Stimulated activated CD4-positive, alpha-beta T cell treated with anti-CD3 and anti-CD28 coated beads, Interleukin-15, amount 100 ng/mL, for 48 hours (primary cell): ENCODE measurements around the gene ZNF385A.
"Not testable (repeated sequence)": the region's sequence is repeated elsewhere in the genome, so short reads cannot be mapped to it uniquely, and the experiment has no call there.

Experiments
- DNase-seq, 2 donors: peaks; one replicate each; pipeline ENCODE4 v3.0.0-alpha.2; 2020; ENCODE audit warnings: low read depth in 2 of 2

Gene ZNF385A

DNA sequence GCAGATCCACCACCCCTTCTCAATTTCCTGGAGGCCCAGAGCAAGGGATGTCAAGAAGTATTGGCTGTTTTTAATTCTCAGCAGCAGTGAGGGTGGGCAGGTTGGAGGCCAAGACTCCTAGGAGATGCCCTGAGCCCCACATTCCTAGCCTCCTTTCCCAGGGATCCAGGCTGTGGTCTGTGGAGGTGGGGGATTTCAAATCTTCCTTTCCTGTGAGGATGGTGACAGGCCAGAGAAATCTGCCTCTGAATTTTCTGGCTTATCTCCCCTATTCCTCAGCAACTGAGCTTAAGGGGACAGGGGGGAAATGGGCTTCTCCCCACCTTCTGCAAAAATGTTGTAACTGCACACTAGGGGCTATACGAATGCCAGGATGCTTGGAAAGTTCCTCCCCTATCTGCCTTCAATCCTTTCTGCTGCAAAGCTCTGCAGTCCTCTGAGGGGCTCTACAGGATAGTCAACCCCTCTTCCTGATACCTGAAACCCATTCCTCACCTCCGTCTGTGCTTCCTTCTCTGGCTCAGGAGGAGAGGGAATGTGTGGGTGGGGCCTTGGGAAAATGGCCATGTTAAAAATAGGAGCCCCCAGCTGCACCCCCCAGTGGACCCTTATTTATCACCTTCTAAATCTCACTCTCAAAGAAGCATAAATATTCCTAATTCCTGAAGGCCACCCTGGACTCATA, 26.9 kb downstream of the ZNF385A start:
- DNase-seq: no peak

DNA sequence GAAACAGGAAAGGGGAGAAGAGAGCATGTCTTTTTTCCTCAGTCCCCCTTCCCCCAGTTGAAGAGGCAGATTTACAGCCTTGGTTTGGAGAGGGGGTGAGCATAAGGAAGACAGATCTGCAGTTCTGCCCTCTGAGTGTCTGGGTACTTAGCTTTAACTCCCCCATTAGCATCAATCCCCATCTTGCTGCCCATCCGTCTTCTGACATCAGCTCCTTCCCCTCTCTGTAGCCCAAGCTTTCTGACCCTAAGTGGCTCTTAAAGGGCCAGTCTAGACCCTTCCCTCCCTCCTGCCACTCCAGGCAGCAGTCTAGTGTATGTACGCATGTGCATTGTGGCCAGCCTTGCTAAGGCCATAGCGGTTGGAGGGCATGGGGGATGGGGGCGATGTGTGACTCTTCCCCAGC, 27.6 kb downstream of the ZNF385A start:
- no peak for DNase-seq

DNA sequence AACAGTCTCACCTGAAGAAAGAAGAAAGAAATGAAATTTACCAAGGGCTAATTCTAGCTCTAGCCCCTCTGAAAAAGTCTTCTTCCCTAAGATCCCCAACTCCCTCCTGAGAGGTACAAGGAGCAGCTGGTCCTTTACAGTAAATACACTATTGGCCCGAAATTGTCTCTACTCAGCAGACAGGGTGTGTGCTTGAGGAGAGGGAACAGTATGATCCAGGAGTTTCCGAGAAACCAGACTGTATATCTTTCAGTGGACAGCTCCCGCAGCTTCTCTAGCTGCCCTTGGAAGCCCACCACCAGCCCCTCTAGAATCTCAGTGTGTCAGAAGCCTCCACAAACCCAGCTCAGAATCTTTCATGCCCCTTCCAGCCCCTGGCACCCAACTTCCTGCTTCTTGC, 28.3 kb downstream of the ZNF385A start:
- no peak for DNase-seq

DNA sequence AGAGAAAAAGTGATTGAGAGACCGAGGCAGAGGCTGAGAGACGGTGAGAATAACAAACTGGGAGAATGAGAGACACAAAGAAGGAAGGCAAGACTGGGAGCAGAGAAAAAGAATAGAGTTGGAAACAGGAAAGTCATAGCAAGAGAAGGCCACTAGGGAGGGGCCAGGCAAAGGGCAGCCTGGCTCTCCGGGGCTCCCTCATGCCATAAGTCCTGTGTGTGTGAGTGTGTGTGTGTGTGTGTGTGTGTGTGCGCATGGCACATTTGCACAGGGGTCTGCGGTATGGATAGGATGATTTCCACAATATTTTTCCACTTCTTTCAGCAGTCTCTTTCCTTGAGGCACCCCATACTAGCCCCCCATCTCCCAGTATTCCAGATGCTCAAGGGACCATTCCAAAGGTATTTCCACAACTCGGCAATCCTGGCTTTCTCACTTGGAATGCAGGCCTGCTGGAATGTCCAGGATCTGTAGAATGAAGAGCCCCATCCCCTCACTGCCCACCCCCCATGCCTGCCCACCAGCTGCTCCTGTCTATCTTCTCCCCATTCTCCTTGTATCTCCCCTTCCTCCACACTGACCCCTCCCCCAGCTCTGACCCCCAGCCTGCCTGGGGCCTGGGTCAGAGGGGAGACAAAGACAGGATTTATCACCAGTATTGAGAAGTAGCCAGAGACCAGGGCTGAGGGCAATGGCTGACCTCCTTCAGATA, 29.3 kb downstream of the ZNF385A start:
- no peak for DNase-seq

DNA sequence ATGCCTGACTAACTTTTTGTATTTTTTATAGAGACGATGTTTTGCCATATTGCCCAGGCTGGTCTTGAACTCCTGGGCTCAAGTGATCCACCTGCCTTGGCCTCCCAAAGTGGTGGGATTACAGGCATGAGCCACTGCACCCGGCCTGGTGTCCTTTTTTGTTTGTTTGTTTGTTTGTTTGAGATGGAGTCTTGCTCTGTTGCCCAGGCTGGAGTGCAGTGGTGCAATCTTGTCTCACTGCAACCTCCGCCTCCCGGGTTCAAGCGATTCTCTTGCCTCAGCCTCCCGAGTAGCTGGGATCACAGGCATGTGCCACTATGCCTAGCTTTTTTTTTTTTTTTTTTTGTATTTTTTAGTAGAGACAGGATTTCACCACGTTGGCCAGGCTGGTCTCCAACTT, 30.3 kb downstream of the ZNF385A start:
- DNase-seq: not testable (repeated sequence)

DNA sequence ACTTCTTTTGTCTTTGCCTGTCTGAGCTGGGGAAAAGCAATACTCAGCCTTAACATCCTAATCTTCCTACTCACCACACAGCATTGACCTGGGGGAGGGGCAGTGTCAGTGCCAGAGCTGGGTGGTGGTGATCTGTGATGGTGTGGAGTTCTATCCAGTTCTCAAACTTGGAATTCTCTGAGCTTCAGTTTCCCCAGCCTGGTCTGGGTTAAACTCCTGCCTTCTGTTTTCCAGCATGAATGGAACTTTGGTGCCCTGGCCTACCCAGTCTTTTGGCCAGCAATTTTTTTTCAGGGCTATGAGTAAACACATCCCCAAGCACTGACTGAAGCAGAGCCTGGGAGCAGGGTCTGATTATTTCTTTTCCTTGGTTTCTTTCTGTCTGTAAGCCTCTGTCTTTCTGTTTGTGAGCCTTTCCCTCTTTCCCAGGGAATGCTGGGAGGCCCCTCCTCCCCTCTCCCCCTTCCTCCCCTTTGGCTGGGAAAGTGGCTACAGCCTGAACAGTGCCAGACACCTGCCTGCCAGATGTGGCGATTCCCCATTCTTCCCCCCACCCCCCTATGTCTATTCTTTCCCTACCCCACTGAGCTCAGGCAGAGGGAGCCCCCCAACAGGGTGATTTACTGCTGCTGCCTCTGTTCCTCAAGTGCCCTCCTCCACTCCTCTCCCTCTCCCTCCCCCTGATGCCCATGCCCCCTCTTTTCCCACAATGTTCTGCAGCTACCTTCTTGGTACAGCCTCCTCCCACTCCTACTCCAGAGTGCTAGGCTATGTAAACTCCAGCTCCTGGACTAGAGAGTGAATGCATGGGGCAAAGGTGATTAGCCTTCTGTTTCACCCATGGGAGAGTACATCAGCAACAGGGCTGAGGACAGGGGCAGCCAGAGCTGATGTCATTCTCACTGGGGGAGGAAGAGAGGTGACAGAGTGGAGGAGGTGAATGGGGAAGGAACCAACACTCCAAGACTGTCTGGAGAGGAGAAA, 31.4 kb downstream of the ZNF385A start:
- no peak for DNase-seq

DNA sequence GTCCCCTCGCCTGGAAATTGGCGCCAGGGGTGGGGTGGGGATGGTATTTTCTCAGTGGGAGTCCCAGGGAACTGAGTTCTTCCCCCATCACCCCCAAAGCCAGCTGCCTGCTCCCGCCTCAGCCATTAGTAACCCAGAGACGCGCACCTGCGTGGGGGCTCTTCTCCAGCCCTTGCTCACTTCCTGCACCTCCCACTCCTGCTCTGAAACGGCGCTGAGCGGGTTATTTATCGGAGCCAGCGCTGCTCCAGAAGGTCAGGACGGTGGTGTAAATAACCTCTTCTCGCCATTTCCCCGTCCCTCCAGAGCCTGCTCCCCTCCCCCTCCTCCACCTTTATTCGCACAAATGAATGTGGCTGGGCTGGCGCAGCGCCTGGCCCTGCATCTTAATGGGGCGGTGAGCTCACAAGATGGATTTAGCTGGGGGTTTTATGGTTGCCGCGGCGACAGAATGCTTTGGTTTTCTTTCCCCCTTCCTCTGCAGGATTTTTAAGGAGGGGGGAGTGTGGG, 32.5 kb downstream of the ZNF385A start:
- DNase-seq: peak; percentile 31 to 32

DNA sequence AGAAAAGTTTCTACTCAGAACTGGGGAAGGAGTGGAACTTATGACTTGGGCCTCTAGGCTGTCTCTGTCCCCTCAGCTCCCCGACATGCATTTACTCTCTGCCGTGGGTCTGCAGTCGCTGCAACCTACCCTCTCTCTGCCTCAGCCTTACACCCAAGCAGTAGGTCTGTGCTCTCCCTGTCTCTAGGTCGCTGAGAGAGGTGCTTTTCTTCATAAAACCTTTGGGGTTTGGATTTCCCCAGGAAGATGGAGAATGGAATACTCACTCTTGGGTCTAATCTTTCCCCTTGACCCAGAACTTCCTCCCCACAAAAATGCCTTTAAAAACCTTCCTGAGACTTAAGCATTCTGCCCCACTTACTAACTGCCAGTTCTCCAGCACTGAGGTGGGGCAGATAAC, 33.2 kb downstream of the ZNF385A start:
- no peak for DNase-seq

DNA sequence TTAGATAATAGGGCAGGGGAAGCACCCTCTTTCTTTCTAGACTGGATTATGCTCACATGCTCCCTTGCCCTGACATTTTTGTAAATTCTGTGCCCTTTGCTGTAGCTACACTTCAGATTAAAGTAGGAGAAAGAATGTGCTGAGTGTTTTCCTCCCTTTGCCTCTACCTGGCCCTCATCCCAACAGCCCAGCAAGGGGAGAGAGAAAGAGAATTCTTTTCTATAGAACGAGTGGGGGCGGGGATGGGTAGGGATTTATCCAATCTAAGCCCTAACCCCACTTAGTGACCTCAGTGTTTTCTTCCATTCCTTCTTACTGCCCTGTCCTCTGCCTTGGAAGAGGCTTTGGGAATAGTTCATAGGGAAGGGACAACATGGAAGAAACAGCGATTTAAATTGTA, 33.8 kb downstream of the ZNF385A start:
- no peak for DNase-seq

DNA sequence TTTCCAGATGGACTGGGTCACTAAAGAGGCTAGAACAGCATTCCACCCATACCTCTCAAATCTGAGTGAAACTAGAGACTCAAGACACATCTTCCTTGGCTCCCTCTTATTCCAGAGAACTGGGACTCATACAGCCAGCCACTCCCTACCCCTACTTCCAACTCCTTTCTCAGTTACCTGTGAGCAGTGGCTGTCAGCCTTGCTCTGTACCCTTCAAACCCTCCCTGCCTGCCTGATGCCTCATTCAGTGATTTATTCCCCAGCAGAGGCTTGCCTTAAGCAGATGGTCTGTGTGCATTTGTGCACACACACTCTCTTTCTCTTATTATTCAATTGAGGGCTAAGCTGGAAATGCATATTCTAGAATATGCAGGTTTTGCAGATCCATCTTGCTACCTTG, 34.9 kb downstream of the ZNF385A start:
- DNase-seq: no peak

DNA sequence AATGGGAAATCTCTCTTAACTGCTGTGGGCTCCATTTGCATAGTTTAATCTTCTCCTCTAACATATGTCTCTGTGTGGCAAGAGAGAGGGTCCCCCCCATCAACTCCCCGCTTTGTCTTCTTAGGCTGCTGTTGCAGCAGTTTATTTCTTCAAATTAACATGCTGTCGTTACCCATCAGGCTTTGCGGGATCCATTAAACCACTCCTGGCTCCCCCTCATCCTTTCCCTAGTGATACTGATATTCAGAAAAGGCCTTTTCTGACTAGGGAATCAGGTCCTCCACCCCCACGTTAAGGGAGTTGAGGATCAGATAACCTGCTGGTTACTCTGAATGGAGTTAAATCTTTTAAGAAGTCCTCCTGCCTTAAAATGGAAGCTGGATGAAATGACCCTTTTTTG, 35.5 kb downstream of the ZNF385A start:
- DNase-seq: no peak

DNA sequence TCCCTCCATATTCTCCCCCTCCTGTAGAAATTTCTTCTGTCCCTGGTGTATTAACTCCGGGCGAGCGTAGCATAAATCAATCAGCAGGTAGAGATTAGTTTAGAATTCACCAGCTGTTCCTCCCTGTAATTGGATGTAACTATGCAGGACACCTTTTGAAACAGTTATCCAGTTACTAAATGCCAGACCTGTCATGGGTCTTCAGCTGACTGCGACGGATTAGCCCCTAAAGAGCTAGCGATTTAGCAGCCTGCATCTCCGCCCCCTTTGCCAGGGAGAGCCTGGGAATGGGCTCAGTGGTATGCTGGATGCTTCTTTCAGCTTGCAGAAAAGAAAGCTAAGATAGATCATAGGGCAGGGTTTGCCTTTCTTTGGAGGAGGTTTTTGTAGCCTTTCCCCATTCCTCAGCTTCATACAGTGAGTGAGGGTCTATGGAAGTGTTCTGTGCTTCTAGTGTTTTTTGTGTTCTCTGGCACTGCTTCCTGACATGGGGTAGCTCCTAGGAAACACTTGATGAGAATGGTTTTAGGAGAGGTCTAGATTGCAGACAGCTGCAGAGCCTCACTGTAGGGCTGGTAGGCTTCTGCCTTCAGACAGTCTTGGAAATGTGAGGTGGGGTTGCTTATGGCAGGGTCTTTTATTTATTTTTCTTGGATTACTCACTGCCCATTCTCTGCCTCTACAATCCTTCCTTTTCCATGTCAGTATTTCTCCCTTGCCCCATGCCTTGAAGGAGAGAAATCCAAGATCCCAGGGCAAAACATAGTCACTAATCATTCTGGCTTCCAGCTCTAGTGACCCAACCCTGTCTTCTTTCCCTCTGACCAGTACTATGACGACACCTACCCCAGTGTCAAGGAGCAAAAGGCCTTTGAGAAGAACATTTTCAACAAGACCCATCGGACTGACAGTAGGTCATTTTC, 42.9 kb downstream of the ZNF385A start:
- no peak for DNase-seq

DNA sequence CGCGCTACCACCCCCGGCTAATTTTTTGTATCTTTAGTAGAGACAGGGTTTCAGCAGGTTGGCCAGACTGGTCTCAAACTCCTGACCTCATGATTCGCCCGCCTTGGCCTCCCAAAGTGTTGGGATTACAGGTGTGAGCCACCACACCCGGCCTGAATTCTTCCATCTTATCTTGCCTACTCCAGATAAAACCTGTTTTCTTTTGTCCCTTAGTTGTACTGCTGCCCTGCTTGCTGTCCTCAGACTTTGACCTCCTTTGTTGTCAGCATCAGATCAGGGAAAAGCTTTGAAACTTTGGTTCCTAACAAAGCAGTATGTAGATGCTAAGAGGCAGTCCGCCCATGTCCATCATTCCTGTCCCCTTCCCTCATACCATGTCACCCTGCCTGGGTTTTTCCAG, 43.7 kb downstream of the ZNF385A start:
- DNase-seq: no peak

DNA sequence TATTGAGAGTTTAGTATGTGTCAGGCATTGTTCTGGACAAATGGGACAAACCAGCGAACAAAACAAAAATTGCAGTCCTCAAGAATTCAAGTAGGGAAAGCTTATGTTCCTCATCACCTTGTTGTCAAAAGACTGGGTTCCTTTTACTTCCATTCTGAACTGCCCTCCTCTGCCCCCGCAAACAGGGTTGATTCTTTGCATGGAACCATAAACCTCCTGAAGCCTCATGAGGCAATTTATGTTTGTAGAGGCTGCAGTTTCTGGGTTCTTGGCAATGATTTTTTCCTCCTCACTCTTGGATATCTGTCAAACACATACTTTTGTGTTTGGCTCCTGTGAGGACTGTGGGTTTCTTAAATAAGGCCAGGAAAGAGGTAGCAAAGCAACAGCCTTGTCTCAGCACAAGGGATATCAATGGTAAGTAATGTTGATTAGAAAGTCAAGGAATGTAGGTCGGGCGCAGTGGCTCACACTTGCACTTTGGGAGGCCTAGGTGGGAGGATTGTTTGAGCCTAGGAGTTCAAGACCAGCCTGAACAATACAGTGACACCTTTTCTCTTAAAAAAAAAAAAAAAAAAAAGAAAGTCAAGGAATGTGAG, 45.7 kb downstream of the ZNF385A start:
- DNase-seq: no peak

DNA sequence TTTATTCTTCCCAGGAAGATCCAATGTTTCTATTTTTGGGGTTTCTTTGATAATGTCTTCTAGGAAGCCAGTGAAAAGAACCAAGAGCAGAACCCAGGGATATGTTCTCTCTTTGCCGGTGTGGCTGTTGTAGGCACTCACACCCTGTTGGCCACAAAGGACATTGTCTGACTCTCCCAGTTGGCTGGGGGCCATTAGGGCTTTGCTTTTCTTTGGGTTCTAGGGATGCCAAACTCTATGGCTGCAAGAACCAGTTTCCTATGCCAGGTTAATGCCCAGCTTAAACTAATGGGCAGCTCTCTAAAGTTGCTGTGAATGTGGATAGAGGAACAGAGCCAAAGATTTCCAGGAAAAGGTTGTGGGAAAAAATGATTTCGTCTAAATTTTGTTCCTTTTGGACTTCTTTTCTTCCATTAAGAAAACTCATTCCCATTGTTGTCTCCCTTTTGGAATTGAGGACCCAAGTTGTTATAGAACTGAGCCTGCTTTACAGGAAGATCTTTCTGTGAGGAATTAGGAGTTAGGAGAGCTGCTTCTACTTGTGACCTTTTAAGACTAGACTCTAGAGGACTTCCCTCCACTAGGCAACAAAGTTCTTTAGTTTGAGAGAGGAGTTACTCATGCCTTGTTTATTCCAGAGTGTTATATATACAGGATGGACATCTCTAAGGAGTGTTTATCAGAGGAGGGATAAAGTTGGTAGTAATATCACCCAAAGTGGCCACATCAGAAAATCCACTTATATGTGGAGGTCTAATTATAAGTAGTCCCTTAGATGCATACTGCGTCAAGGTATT, 46.5 kb downstream of the ZNF385A start:
- no peak for DNase-seq

DNA sequence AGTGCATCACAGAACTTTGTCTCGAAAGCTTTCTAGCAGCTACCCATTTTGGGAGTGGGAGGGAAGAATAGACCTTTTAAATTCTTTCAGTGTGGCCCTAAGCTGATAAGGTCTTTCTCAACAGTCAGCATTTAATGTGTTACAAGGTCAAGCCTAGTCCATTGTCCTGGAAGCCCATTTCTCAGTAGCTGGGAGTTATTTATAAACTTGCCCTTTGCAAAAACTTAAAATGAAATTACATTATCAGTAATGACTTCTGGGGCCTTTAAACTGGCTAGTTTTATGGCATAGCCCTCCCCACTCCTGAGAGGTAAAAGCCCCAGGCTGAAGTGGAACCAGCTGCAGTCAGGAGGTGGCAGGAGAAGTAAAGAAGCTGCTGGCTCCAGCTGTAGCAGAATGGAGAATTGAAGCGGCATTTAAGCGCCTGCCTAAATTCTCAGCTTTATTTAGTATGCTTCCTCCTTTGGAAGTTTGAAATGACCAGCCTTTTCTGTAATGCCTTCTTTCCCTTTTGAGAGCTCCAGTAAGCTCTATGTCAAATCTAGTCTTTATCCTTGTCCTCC, 47.2 kb downstream of the ZNF385A start:
- DNase-seq: no peak

DNA sequence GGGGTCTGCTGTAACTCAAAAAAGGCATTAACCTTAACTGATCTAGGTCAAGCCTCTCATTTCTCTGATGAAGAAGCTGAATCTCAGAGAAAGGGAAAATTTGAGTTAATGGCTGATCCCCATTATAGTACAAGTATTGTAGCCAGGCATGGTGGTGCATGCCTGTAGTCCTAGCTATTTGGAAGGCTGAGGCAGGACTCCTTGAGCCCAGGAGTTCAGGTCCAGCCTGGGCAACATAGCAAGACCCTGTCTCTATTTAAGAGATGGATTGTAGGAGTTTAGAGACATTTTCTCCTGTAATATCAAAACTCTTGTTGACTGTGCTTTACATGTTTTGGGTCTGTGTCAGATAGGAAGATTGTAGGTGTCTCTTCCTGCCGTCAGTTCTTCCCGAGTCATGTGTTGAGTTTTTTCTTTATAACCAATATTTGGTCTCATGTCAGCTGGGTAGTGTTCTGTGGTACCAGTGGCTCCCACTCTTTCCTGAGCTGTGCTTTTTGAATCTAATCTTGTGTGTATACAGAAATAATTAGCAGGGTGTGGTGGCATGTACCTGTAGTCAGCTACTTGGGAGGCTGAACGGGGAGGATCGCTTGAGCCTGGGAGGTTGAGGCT, 51.0 kb downstream of the ZNF385A start:
- DNase-seq: no peak

DNA sequence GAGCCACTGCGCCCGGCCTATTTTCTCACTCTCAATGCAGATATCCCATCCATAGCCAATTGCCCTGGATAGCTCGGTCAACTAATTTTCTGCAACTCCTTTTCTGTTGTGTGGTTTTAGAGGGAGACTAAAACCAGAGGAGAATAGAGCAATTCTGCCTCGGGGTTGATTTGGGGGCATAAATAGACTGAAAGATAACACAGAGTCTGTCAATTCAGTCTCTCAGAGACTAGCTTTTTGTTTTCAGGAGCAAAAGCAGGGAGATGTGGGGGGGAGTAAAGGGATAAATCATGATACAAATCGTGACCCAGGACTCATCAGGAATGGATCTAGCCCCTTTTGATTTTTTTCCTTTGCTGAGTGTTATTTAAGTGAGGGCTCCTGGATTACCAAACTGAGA, 53.1 kb downstream of the ZNF385A start:
- DNase-seq: no peak

DNA sequence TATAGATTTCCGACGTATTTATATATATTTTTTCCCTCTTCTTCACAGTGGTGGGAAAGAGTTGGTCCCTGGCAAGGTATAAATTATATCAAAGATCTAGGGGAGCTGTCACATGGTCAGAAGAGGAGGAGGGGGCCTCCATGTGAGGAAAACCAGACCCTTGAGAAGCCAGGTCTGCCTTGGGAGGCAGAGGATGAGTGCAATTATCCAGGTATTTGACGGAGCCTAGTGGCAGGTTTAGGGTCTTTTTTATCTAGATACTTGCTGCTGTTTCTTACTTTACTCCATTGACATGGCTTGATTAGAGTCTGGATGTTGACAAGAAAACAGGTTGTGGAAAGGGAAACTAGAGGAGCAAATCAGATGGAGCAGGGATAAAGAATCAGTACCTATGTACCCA, 54.1 kb downstream of the ZNF385A start:
- DNase-seq: no peak
